Activated CD4-positive, alpha-beta T cell treated with anti-CD3 and anti-CD28 coated beads, Interleukin-2, amount 50 U/mL, for 24 hours (primary cell): ENCODE data around the gene OLA1.
"Not testable (repeated sequence)": the region's sequence is repeated elsewhere in the genome, so short reads cannot be mapped to it uniquely, and the experiment has no call there.

Experiments used
- DNase-seq, 2 donors: peaks; one replicate each; pipeline ENCODE4 v3.0.0-alpha.2; 2020; ENCODE audit warnings: low read depth in 1 of 2, low spot score in 1 of 2

OLA1 gene

DNA sequence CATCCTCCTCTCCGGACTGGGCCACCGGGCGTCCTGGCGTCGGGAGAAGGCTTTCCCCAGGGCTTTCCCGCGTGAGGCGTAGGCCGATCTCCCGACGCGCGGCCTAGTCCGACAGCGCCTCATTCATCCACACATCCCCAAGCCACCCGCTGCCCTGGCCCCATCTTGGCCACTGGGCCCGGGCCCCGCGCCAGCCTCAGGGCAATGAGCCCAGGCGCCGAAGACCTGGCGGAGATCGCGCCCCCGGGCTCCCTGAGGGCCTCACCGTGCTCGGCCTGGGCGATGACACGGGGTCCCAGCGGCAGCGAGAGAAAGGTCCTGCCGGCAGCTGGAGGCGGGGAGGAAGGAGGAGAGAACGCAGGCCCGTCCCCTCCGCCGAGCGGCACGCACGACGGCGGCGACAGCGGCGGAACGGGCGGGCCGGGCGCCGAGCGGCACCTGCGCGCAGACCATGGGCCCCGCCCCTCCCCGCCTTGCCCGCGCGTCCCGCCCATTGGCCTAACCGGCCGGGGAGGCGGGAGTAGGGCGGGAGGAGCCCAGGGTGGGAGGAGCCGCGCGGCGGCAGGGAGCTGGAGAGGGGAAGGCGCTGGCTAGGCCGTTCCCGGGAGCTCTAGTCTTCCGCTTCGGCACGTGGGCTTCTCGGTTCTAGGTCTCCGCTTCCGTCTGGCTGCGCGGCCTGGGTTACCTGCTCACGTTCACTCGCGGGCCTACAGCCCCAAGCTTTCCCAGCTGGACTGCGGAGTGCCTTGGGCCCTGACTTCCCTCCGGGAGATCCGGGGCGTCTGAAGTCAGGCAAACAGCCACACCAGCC is at the start of gene OLA1:
TSS of gene OLA1 (minus strand) at position 346 of the 811 bp plus-strand sequence. CDS start 1,717 bp downstream, outside the sequence.
- DNase-seq, result peak; percentile 95

DNA sequence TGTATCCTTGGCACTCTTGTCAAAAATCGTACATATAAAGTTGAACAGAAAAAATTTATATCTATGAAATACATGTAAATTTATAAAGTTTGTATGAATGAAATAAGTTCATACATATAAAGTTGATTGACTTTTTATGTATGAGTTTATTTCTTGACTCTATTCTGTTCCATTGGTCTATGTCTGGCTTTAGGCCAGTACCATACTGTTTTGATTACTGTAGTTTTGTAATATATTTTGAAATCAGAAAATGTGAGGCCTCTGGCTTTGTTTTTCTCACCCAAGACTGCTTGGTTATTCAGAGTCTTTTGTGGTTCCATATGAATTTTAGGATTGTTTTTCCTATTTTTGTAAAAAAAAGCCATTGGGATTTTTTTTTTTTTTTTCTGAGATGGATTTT is 44.6 kb upstream of the OLA1 start:
- no peak for DNase-seq

DNA sequence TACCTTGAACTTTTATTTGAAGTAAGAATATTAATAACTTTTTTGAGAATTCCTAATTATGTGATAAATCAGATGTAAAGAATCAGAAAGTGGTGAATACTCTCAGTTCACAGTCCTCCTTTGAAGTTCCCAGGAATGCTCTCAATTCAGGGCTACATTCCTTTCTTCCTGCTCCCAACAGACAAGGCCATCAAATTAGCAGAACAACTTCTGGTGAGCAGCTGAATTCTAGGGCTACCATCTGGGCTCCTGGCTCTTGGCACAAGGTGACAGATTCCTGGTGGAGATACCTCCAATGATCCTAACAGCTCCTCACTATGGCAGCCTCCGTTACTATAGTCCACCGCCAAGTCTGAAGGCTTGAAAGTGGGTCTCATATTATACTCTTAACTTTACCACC is 37.8 kb upstream of the OLA1 start:
- no peak for DNase-seq

DNA sequence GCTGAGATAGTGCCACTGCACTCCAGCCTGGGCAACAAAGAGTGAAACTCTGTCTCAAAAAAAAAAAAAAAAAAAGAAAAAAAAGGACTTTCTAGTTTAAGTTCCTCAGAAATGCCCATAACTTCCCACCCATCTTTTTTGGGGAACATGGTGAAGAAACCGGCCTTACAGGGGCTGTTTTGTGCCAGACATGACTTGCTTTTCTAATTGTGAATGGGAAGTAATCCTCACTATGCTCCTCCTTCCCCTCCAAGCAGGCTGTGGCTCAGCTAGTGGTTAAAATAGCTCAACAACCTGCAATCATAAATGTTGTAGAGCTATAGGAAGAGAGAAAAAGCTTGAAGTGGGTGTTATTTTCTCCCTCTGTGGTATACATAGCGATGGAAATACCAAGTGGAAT is 34.1 kb upstream of the OLA1 start:
- DNase-seq, result no peak

DNA sequence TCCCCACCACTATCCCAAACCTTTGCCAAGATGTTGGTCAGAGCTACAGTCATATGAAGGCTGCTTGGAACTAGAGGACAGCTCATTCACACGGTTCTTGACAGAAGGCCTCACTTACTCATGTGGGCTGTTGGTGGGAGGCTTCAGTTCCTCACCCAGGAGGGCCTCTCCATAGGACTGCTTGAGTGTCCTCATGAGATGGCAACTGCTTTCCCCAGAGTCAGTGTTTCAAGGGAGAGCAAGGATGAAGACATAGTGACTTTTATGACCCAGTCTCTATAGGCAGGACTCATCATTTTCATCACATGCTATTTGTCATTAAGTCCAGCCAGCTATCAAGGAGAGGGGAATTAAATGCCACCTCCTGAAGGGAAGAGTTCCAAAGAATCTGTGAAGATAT is 33.4 kb upstream of the OLA1 start:
- no peak for DNase-seq

DNA sequence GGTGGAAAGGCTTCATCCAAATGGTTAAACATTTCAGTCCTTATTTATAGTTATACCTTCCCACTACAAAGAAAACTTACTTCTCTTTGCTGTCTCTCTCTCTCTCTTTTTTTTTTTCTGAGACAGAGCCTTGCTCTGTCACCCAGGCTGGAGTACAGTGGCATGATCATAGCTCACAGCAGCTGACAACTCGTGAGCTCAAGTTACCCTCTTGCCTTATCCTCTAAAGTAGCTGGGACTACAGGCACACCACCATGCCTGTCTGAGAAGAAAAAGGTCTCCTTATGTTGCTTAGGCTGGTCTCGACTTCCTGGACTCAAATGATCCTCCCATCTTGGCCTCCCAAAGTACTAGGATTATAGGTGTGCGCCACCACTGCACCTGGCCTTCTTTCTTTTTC is 32.3 kb upstream of the OLA1 start:
- DNase-seq, result no peak

DNA sequence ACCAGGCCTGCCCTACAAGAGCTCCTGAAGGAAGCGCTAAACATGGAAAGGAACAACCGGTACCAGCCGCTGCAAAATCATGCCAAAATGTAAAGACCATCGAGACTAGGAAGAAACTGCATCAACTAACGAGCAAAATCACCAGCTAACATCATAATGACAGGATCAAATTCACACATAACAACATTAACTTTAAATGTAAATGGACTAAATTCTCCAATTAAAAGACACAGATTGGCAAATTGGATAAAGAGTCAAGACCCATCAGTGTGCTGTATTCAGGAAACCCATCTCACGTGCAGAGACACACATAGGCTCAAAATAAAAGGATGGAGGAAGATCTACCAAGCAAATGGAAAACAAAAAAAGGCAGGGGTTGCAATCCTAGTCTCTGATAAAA is 21.9 kb upstream of the OLA1 start:
- DNase-seq, result not testable (repeated sequence)

DNA sequence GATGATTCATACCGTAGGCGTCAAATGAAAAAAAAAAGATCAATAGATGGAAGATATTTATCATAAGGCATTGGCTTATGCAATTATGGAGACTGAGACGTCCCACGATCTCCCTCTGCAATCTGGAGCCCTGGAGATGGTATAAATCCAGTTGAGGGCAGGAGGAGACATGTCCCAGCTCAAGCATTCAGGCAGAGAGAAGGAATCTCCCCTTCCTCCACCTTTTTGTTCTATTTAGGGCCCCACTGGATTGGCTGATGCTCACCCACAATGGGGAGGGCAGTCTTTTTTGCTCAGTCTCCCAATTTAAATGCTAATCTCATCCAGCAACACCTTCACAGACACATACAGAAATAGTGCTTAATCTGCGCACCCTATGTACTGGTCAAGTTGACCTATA is 18.0 kb upstream of the OLA1 start:
- DNase-seq, result no peak

DNA sequence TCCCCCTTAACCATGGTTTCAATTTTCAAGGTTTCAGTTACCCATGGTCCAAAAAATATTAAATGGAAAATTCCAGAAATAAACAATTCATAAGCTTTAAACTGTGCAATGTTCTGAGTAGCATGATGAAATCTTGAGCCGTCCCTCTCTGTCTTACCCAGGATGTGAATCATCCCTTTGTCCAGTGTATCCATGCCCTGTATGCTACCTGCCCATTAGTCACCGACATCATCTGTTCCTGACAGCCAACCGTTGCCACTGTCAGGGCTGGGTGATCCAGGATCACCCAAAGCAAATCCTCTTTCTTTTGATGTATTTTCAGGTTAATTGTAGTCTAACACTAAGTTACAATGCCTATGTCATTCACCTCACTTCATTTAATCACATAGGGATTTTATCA is 15.7 kb upstream of the OLA1 start:
- DNase-seq, result no peak

DNA sequence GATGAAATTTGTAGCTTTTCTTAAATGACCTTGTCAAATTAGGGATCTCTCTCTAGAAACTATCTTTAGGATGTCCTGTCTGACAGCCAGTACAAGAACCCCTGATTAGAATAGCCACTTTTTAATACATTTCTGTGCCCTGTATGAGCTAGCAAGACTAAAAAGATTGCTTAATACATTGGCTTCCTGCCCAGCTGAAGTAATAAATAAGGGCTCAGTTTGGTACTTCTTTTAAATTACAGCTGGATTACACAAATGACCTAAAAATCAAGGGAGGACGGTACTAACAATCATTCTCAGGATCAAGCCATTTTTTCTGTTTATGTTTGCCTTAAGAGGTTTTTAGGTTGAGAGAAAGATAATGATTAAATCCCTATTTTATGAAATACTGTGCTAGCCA is 11.6 kb upstream of the OLA1 start:
- no peak for DNase-seq

DNA sequence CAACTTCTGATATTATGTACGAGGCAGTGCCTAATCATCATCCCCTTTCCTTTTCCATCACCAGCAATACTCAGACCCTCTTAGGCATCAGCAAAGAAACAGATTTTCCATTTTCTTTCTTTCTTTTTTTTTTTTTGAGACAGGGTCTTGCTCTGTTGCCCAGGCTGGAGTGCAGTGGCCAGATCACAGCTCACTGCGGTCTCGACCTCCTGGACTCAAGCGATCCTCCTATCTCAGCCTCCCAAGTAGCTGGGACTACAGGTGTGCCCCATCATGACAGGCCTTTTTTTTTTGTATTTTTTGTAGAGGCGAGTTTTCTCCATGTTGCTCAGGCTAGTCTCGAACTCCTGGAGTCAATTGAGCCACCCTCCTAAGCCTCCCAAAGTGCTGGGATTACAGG is 5.9 kb upstream of the OLA1 start:
- DNase-seq, result no peak

DNA sequence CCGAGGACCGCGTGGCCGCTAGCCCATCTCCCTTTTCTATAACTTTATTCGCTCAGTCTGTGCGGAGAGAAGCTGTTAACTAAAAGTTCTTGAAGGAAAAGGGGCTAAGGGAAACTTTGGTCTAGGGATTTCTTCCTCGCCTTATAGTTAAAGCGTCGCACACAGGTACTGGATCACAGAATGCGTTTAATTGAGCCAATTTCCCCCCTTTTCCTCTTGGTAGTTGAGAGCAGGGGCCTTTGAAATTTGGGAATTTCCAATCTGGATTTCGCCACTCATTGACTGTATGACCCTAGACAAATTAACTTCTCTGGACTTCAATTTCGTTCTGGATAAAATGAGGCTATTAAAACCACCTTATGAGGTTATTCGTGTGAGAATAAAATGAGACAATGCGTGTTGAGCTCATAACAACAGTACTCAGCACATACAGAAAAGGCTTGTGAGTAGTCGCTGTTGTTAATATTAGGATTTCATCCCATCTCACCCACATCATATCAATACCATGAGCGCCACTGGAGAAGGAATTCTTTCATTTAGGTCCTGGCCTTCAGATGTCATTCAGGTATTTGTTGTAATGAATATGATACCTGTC is 763 bp upstream of the OLA1 start:
- no peak for DNase-seq

DNA sequence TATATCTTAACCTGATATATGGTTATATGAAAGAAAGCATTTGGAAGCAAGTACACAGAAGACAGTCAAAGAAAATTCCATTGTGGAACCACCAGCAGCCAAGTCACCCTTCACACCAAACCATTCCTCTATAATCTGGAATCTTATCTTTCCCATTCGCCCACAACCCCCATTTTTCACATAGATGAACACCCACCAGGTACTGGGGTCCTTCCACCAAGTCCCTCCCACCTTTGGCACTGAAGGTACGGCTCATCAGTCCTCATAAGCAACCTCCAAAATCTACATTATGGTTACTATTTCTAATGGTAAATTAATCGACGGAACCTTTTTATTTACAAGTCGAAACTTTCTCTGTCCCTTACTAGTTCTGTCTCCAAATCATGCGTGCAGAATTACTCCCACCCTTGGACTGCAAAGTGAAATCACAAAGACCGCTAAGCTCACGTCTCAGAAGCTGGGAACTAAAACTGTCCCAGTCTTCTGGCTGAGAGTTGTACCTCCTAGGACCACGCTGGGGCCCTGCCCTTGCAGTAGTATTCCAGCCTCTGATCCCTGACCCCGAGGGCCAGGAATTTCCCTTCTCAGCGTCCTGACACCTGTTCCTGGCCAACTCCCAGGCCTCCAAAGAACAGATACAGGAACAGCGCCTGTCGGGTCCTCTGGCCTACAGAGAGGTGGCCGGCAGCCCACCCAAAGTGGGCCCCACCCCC is 702 bp downstream of the OLA1 start:
- no peak for DNase-seq

DNA sequence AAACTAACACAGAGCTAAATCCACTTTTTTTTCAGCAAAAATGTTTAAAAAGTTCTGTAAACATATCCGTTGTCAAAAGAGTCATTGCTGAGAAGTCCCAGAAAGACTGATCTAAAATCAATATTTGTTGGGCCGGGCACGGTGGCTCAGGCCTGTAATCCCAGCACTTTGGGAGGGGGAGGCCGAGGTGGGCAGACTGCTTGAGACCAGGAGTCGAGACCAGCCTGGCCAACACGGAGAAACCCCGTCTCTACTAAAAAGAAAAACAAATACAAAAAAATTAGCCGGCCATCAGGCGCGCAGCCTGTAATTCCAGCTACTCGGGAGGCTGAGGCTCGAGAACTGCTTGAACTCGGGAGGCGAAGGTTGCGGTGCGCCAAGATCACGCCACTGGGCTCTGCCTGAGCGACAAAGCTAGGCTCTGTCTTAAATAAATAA is 1.4 kb downstream of the OLA1 start:
- DNase-seq, result no peak

DNA sequence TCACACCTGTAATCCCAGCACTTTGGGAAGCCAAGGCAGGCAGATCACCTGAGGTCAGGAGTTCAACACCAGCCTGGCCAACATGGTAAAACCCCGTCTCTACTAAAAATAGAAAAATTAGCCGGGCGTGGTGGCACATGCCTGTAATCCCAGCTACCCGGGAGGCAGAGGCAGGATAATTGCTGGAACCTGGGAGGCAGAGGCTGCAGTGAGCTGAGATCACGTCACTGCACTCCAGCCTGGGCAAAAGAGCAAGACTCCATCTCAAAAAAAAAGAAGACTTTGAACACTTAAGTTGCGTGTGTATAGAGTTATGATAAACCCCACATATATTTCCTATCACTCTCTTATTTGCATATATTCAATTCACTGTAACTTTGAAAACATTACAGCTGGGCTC is 2.7 kb downstream of the OLA1 start:
- DNase-seq, result not testable (repeated sequence)

DNA sequence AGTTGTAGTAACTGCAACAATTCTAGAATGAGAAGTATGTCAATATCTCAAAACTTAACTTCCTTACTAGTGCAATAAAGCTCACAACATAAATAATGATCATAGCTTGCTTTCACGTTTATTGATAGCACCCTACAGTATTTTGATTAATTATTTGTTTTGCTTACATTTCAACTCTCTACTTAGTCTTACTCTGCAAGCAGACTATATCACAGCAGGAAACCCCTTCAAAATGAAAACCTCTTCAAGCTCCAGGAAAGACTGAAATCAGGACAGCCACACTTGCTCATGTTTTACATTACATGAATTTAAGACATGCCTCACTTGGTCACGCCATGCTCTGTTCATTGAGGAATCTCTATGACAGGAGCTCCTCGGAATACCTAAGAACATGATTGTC is 3.3 kb downstream of the OLA1 start:
- DNase-seq, result no peak

DNA sequence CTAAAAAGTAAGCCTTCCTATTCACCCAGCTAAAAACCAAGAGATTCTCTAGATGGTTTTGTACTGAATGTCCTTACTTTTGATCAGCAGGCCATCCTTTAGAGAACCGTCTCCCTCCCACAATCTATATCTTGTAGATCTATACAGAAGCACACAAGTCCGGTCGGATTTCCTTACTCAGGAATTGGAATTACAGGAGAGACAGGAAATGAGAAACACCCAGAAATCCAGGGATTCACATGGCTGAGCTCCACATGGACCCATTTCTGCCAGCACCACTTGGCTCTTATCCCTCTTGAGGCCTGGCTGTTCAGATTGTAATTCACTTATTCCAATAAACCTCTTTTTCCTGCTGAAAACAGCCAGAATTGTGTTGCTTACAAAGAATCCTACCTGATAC is 4.5 kb downstream of the OLA1 start:
- DNase-seq, result no peak

DNA sequence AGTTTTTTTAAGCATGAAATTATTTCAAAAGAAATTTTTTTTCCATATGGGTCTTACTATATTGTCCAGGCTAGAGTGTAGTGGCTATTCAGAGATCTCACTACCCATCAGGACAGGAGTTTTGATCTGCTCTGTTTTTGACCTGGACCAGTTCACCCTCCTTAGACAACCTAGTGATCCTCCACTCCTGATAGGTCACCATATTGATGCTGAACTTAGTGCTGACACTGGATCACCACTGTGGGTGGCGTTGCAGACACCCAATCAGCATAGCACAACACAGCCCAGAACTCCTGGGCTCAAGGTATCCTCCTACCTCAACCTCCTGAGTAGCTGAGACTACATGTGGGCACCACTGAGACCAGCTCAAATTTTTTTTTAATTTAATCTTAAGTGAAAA is 8.2 kb downstream of the OLA1 start:
- DNase-seq, result no peak

DNA sequence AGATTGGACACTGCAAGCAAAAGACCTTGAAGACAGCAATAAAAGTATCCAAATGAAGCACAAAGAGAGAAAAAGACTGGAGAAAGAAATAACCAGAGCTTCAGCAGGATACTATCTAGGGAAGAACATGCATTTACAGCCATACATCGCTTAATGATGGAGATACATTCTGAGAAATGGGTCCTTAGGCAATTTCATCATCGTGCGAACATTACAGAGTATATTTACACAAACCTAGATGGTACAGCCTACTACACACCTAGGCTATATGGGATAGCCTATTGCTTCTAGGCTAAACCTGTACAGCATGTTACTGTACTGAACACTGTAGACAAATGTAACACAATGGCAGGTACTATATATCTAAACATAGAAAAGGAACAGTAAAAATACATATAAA is 11.9 kb downstream of the OLA1 start:
- no peak for DNase-seq

DNA sequence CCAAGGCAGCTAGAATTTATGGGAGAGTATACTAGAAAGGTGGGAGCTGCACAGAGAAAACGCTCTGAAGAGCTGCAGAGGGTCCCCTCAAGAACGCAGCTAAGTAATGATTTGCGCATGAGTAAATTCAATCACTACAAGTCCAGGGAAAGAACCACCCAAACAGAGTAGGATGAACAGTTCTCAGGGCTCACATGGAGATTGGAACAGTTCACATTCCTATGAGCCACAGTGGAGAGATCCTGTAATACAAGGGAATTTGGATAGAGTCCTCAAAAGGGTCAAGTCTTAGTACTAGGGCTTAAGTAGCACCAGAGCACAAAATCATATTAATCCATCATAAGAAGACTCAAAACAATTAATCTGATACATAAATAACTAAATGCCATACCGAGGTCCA is 12.7 kb downstream of the OLA1 start:
- no peak for DNase-seq

DNA sequence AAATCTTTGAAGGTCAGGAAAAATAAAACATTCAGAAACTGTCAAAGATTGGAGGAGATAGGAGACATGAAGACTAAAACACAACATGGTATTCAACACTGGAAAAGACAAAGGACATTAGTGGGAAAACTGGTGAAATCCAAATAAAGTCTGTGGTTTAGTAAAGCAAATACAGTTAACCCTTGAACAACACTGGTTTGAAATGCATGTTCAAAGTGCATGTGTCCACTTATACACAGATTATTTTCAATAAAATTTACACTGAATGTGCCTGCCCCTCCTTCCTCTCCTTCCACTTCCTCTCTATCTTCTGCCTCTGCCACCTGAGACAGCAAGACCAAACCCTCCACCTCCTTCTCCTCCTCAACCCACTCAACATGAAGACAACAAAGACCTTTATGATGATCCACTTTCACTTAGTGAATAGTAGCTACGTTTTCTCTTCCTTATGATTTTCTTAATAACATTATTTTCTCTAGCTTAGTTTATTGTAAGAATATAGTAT is 14.5 kb downstream of the OLA1 start:
- DNase-seq, result no peak

DNA sequence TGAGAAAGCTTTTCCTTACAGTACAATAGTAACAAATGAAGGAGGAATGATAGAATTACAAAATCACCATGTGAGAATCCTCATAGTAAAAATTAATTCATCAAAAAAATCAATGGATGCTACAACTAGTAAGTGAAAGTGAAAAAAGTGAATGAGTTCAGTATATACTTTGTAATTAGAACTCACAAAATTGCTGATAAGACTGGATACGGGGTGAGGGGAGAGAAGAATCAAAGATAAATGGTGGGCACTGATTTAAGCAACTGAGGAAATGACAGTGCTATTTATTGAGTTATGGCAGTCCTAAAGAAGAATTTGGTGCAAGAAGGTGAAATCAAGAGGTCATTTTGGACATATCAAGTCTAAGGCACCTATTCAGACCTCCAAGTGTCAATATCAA is 20.6 kb downstream of the OLA1 start:
- DNase-seq, result no peak
